Body of pancreas (tissue), 4 donors: ENCODE measurements around the gene GAD1. TPM values are rescaled to one million over a fixed set of nuclear protein-coding genes. Genes with fewer than 3 reads are reported as not detected.

Experiments
- ATAC-seq: fragments of 150-250 bp; one replicate; pipeline ENCODE4 v1.9.1; 2016
- DNase-seq, 4 donors: peaks; one replicate each; pipeline ENCODE4 v3.0.0-alpha.2; 2019
- H3K27ac ChIP-seq, 4 donors: fragments of 200-600 bp; sonication (generic); 1 replicate in 3 of 4; 2 replicates in 1 of 4; pipeline versions ENCODE4 v1.5.1 to v1.6.1; 2016 to 2019; ENCODE audit warnings: mild to moderate bottlenecking in 1 of 4, mixed read lengths in 1 of 4, moderate library complexity in 1 of 4
- H3K27me3 ChIP-seq, 2 donors: fragments of 200-600 bp; sonication (generic); one replicate each; pipeline ENCODE4 v1.6.0; 2016; ENCODE audit warnings: mild to moderate bottlenecking in 1 of 2
- H3K36me3 ChIP-seq, 2 donors: fragments of 200-600 bp; sonication (generic); replicated peaks in 1 of 2; 2 replicates each; pipeline ENCODE4 v1.5.1; 2016; ENCODE audit warnings: low read depth in 2 of 2; ENCODE audit not compliant: insufficient read depth in 1 of 2
- H3K4me1 ChIP-seq: fragments of 200-600 bp; sonication (generic); one replicate; pipeline ENCODE4 v1.6.0; 2016
- H3K4me3 ChIP-seq, 2 donors: fragments of 200-600 bp; sonication (generic); 1 replicate in 1 of 2; 2 replicates in 1 of 2; pipeline ENCODE4 v1.5.1; 2016 to 2019
- H3K9me3 ChIP-seq, 3 donors: fragments of 200-600 bp; sonication (generic); 1 replicate in 2 of 3; 2 replicates in 1 of 3; pipeline ENCODE4 v1.5.1; 2016
- CTCF ChIP-seq, 7 experiments: fragments of 450-650 bp in 4 of 7; fragments of 200-600 bp in 3 of 7; sonication (generic) in 3 of 7; IDR thresholded peaks; one replicate each; pipeline ENCODE4 v1.5.1; 2016 to 2019; ENCODE audit warnings: antibody characterized with exemption in 7 of 7
- POLR2A ChIP-seq, 3 donors: fragments of 450-650 bp; IDR thresholded peaks; one replicate each; pipeline ENCODE4 v1.6.1; 2016; ENCODE audit warnings: antibody characterized with exemption in 3 of 3, mild to moderate bottlenecking in 2 of 3
- WGBS, 2 donors: methylation state at CpG; one replicate each; pipeline ENCODE4 v1.1.5; 2017; 5-methylcytosine and 5-hydroxymethylcytosine counted together
- intact Hi-C: fragments of 100-400 bp; cut with DNase I; formaldehyde crosslinking; loops from one replicate; pipeline ENCODE4 v1.15.1; 2023
- total RNA-seq, 2 donors: library from RNA; depleted of rRNA; stranded (reverse); fragments of >200 nt; gene quantifications; one replicate each; pipeline ENCODE4 v1.1.0, GENCODE V29; 2016

GAD1 gene
- total RNA-seq, 2 donors from 2014 or later: not detected

- Histone ChIP-seq H3K9me3 (no peaks in the 10 kb centered on the region), H3K36me3 (no peaks in the 10 kb centered on the region), H3K4me3 (no peak overlapping the region), H3K27me3 (peaks cover 0 to 42% of the 10 kb centered on the region in 2 donors), H3K4me1 (peaks cover 35% of the 10 kb centered on the region), H3K27ac (no peak overlapping the region)
- intact Hi-C loops: no loop called here
- TF ChIP-seq CTCF (IDR thresholded peaks at IDR 0.05) (no peak), POLR2A (IDR thresholded peaks at IDR 0.05) (no peak)
- 27 to 46% methylated on average over 9 of the region's 11 CpGs for WGBS, 2 donors
- ATAC-seq (no peak), DNase-seq (no peak)
Measured at GRCh38 chr2:170823898-170824215, 7.2 kb downstream of the GAD1 start.

GRCh38 chr2:170824526-170825015 lies 7.9 kb downstream of the GAD1 start:
- H3K27me3 ChIP-seq: peaks cover 0 to 35% of the 10 kb centered on the region in 2 donors
- DNase-seq: no peak
- 19 to 36% methylated on average over 2 of the region's 2 CpGs for WGBS, 2 donors

GRCh38 chr2:170827841-170828532 lies 11.3 kb downstream of the GAD1 start:
- DNase-seq (no peak), ATAC-seq (no peak)
- no peak overlapping the region for H3K27ac ChIP-seq
- no peaks in the 10 kb centered on the region for H3K9me3 ChIP-seq
- H3K36me3 ChIP-seq: no peaks in the 10 kb centered on the region
- H3K4me1 ChIP-seq: no peaks in the 10 kb centered on the region
- peaks cover 0 to 5% of the 10 kb centered on the region in 2 donors for H3K27me3 ChIP-seq
- WGBS, 2 donors: 71 to 74% methylated on average over 5 to 6 of the region's 6 CpGs
- no peak overlapping the region for H3K4me3 ChIP-seq
- intact Hi-C loops: no loop called here
- no peak for TF ChIP-seq CTCF (IDR thresholded peaks at IDR 0.05)
- TF ChIP-seq POLR2A (IDR thresholded peaks at IDR 0.05): no peak

More at GRCh38 chr2:170824526-170825015, 7.9 kb downstream of the GAD1 start:
- Histone ChIP-seq H3K36me3 (no peaks in the 10 kb centered on the region), H3K9me3 (no peaks in the 10 kb centered on the region), H3K27ac (no peak overlapping the region), H3K4me3 (no peak overlapping the region), H3K4me1 (peaks cover 33% of the 10 kb centered on the region)
- no peak for TF ChIP-seq CTCF (IDR thresholded peaks at IDR 0.05)
- TF ChIP-seq POLR2A (IDR thresholded peaks at IDR 0.05): no peak
- intact Hi-C loops: no loop called here
- no peak for ATAC-seq

GRCh38 chr2:170828533-170828916 lies 11.8 kb downstream of the GAD1 start:
- ATAC-seq (no peak), DNase-seq (no peak)
- peaks cover 0 to 5% of the 10 kb centered on the region in 2 donors for H3K27me3 ChIP-seq
- H3K4me3 ChIP-seq: no peak overlapping the region
- H3K36me3 ChIP-seq: no peaks in the 10 kb centered on the region
- TF ChIP-seq CTCF (IDR thresholded peaks at IDR 0.05) (no peak), POLR2A (IDR thresholded peaks at IDR 0.05) (no peak)
- no peak overlapping the region for H3K27ac ChIP-seq
- no peaks in the 10 kb centered on the region for H3K9me3 ChIP-seq
- H3K4me1 ChIP-seq: no peaks in the 10 kb centered on the region
- intact Hi-C loops: no loop called here
- WGBS, 2 donors: 63 to 75% methylated on average over 5 of the region's 5 CpGs

- 50 to 66% methylated on average over 2 of the region's 2 CpGs for WGBS, 2 donors
- H3K9me3 ChIP-seq: no peaks in the 10 kb centered on the region
- no peak for DNase-seq
- H3K27ac ChIP-seq: no peak overlapping the region
- H3K27me3 ChIP-seq: peaks cover 0 to under 1% of the 10 kb centered on the region in 2 donors
- no peak for ATAC-seq
- no peaks in the 10 kb centered on the region for H3K36me3 ChIP-seq
- no peaks in the 10 kb centered on the region for H3K4me1 ChIP-seq
- no peak for TF ChIP-seq POLR2A (IDR thresholded peaks at IDR 0.05)
- no peak for TF ChIP-seq CTCF (IDR thresholded peaks at IDR 0.05)
- intact Hi-C loops: no loop called here
- no peak overlapping the region for H3K4me3 ChIP-seq
Measured at GRCh38 chr2:170829036-170829435, 12.3 kb downstream of the GAD1 start.
